HG03064 (cell line): Measurements from ENCODE around the gene KCNJ6.
"Not testable (repeated sequence)": the region's sequence is repeated elsewhere in the genome, so short reads cannot be mapped to it uniquely, and the experiment has no call there.

ENCODE experiments used
- ATAC-seq: cut with Tn5 transposase; IDR thresholded peaks from one replicate; pipeline ENCODE4 v1.9.1; 2021; ENCODE audit warnings: low read depth; ENCODE audit not compliant: unreplicated experiment

The KCNJ6 gene

GRCh38 chr21:37658817-37659458, 257.3 kb downstream of the KCNJ6 start:
- ATAC-seq = no peak

- ATAC-seq = no peak
Observed at GRCh38 chr21:37658121-37658816, 258.0 kb downstream of the KCNJ6 start.

GRCh38 chr21:37656899-37657298, 259.4 kb downstream of the KCNJ6 start:
- ATAC-seq = no peak

GRCh38 chr21:37655611-37656300, 260.5 kb downstream of the KCNJ6 start:
- ATAC-seq = no peak

GRCh38 chr21:37654596-37654995, 261.7 kb downstream of the KCNJ6 start:
- no peak for ATAC-seq

GRCh38 chr21:37653201-37653600, 263.1 kb downstream of the KCNJ6 start:
- ATAC-seq = no peak

GRCh38 chr21:37647781-37648180, 268.5 kb downstream of the KCNJ6 start:
- no peak for ATAC-seq

GRCh38 chr21:37646761-37647160, 269.5 kb downstream of the KCNJ6 start:
- ATAC-seq = not testable (repeated sequence)

GRCh38 chr21:37645848-37646247, 270.4 kb downstream of the KCNJ6 start:
- no peak for ATAC-seq

GRCh38 chr21:37644636-37645035, 271.6 kb downstream of the KCNJ6 start:
- no peak for ATAC-seq

GRCh38 chr21:37643862-37644261, 272.4 kb downstream of the KCNJ6 start:
- ATAC-seq = not testable (repeated sequence)

- no peak for ATAC-seq
Observed at GRCh38 chr21:37642493-37642892, 273.8 kb downstream of the KCNJ6 start.

- ATAC-seq = no peak
Observed at GRCh38 chr21:37639756-37640155, 276.5 kb downstream of the KCNJ6 start.

- no peak for ATAC-seq
Observed at GRCh38 chr21:37636152-37636860, 280.0 kb downstream of the KCNJ6 start.

- no peak for ATAC-seq
Observed at GRCh38 chr21:37631319-37632117, 284.7 kb downstream of the KCNJ6 start.

GRCh38 chr21:37630872-37631271, 285.4 kb downstream of the KCNJ6 start:
- no peak for ATAC-seq

- ATAC-seq = no peak
Observed at GRCh38 chr21:37628362-37628761, 287.9 kb downstream of the KCNJ6 start.

- ATAC-seq = no peak
Observed at GRCh38 chr21:37627561-37627960, 288.7 kb downstream of the KCNJ6 start.

GRCh38 chr21:37627074-37627473, 289.2 kb downstream of the KCNJ6 start:
- ATAC-seq = no peak

- no peak for ATAC-seq
Observed at GRCh38 chr21:37626320-37626719, 289.9 kb downstream of the KCNJ6 start.
